ENCODE results near the gene CCDC90B. TPM values are rescaled to one million over a fixed set of nuclear protein-coding genes. Genes with fewer than 3 reads are reported as not detected.
A peak's percentile ranks its signal among the peaks of the same experiment; 100 is the strongest.
"Not testable (repeated sequence)": the region's sequence is repeated elsewhere in the genome, so short reads cannot be mapped to it uniquely, and the experiment has no call there.

CCDC90B gene
- polyA plus RNA-seq, 1 donor, result 74.9 TPM

DNA sequence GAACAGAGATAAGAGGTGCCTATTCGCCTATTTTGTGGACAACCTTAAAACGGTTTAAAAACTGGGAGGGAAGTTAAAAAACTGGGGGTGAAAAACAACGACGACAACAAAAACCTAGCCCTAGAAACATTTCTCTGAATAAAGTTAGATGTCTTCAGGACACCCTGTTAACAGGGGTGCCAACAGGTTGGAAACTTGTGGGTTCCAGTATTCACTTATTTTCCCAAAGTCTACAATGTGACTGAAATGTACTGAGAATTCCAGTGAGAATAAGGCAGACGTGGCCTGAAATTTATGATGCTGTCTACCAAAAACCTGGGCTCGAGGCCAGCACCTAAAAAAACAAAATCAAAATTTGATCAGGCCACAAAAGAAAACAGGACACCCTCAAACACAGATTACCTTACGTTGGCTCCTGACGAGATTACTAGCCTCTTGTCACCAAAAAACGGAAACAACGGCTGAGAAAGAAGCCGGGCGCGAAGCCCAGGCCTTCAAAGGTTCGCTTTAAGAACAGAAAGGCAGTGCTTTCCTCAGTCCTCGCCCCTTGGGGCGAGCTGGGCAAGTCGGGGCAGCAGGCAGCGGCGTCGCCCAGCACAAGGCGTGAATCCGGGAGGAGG lies 906 bp downstream of the CCDC90B start:
- no peak for DNase-seq

DNA sequence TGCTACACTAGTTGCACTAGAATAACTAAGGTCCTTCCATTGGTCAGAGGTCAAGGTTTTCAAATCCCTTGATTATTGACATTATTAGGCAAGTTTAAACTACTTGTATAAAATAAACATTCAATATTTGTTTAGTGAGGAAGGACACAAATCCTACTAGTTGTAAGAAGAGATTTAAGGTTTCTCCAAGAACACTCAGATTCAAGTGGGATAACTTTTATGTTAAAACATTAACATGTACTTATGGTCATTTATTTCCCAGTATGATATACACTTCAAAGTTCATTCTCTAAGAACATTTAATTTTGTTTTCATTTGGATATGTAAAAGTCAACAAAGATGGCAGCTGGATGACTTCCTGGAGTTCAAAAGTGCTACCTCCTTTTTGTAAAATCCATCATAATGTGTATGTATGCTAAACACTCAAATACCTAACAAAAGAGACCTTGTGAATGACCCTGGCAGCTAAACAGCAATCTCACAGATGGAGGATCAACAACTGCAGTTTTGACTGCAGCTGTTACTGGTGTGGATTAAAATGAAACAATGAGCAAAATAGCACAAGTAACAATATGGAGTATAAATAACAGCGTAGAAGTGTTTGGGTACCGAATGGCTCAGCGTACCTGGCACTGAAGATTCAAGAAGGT lies 1.5 kb downstream of the CCDC90B start:
- DNase-seq, result peak; percentile 15

GRCh38 chr11:83282084-83282716 lies 4.0 kb downstream of the CCDC90B start:
- DNase-seq, result no peak

DNA sequence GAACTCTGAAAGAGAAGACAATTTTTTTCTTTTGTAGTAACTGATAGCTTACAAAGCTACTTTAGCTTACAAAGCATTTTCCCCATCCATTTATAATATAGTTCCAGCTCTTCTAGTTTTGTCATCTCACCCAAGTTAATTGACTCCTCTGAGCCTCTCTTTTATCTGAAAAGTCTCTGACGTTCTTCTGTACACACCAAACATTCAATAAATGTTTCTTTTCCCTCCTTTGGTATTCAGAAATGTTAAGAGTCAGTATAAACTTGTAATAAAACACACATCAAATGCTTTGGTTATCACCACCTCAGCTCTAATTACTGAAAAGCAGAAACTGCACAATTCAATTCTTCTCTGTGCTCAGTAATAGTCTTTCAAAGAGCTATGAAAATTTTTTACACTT lies 5.9 kb downstream of the CCDC90B start:
- no peak for DNase-seq

- no peak for DNase-seq
Measured at GRCh38 chr11:83278351-83278750, 7.8 kb downstream of the CCDC90B start.

- DNase-seq, result no peak
Measured at GRCh38 chr11:83275888-83276641, 10.1 kb downstream of the CCDC90B start.

GRCh38 chr11:83272627-83273026 lies 13.5 kb downstream of the CCDC90B start:
- DNase-seq, result no peak

DNA sequence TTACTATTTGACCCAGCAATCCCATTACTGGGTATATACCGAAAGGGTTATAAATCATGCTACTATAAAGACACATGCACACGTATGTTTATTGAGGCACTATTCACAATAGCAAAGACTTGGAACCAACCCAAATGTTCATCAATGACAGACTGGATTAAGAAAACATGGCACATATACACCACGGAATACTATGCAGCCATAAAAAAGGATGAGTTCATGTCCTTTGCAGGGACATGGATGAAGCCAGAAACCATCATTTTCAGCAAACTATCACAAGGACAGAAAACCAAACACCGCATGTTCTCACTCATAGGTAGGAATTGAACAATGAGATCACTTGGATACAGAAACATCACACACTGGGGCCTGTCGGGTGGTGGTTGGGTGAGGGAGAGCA lies 14.4 kb downstream of the CCDC90B start:
- DNase-seq, result not testable (repeated sequence)

DNA sequence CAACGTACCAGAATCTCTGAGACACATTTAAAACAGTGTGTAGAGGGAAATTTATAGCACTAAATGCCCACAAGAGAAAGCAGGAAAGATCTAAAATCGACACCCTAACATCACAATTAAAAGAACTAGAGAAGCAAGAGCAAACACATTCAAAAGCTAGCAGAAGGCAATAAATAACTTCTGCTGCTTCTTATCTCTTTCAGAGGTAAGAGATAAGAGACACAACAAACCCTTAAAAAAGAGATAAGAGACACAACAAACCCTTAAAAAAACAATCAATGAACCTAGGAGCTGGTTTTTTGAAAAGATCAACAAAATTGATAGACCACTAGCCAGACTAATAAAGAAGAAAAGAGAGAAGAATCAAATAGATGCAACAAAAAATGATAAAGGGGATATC lies 17.1 kb downstream of the CCDC90B start:
- DNase-seq, result not testable (repeated sequence)

DNA sequence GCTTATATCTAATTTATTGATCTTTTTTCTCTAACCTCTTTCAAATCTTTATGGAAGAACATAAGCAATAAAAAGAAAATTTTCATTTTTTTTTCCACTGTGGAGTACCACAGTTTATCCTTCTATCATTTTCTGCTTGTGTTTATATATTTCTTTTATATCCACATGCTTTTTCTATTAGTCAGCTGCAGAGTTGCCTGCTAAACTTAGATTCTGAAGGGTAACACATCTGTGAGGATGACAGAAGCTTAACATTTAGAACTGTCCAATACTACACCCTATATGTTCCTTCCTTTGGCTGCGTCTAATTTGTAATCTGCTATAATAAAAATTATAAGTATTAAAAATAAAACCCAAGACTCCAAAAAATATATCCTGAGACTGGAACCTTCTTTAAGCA lies 20.8 kb downstream of the CCDC90B start:
- DNase-seq, result no peak

DNA sequence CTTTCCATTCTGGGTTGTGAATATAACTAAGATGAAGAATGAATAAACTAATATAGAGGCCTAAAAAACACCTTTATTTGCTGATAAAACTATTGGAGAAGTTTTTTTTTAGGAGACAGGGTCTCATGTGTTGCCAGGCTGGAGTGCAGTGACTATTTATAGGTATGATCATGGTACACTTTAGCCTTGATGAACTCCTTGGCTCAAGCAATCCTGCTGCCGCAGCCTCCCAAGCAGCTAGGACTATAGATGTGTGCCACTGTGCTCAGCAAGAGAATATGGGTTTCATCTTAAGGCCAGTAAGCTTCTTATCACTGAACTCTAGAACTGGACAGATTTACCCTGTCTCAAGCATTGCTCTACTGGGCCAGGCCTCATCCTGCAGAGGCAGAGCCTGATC lies 26.6 kb downstream of the CCDC90B start:
- no peak for DNase-seq

DNA sequence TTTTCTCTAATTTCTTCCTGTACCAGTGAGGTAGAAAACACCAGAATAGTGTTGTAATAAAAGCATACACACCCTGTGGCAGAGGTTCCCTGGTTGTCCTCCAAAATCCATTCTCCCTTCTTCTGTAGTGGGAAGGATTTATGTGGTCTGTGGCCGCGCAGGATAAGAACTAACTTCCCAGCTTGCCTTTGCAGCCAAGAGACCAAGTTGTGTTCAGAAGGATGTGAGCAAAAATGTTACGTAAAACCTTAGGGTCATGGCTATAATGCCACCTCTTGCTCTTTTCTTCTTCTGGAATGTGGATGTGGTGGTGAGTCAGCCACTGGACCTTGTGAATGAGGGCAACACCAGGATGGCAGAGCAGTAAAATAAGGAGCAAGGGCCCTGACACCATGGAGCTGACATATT lies 28.4 kb downstream of the CCDC90B start:
- no peak for DNase-seq

DNA sequence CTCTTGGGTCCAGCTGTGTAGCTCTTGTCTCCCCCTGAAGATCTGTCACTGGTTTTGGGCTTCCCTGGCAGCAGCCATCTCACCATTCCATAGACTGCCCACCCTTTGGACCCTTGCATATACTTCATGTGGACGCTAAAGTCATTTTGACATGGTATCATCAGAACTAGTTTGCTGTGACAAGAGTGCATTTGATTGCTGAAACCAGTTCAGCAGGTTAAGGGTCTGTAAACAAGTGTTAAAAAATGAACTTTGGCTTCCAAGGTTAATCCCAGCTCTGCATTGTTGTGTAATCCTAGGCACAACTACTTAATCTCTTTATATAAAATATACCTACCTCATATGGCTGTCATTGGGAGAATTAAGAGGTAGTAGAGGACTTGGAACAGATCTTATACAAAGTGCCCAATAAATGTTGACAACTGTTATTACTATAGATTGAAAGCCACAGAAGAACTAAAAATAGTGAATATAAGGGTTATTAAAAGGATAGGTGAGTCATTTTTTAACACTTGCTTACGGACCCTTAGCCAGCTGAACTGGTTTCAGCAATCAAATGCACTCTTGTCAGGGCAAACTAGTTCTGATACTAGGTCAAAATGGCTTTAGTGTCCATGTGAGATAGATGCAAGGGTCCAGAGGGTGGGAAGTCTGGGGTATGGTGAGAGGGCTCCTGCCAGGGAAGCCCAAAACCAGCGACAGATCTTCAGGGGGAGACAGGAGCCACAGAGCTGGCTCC lies 29.4 kb downstream of the CCDC90B start:
- no peak for DNase-seq

GRCh38 chr11:83255366-83255765 lies 30.8 kb downstream of the CCDC90B start:
- no peak for DNase-seq

- no peak for DNase-seq
Measured at GRCh38 chr11:83252941-83253340, 33.2 kb downstream of the CCDC90B start.

- no peak for DNase-seq
Measured at GRCh38 chr11:83252266-83252665, 33.9 kb downstream of the CCDC90B start.

DNA sequence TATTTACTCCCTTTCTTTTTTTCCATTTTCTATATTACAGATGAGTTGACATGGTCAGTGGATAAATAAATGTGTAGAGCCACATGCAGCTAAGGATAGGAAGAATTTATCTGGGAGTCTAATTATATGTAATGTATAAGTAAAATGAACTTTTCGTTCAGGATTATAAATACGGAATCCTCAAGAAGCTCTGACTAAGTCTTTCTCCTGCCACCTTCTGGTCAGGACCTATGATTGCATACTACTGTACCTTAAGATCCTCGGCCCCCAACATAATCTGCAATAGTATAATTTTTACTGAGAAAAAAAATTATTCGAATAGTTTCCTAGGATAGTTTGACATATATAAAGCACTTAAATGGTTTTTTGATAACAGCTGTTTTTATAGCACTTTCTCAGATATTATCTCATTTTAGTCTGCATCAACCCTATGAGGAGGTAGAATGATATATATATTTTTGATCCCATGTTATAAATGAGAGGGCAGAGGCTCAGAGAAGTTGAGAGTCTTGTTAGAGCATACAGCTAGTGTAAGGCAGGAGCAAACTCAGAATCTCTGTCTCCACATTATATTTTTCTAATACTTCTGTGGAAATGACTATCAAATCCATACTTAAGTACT lies 36.1 kb downstream of the CCDC90B start:
- DNase-seq, result no peak

- no peak for DNase-seq
Measured at GRCh38 chr11:83249445-83249844, 36.7 kb downstream of the CCDC90B start.

GRCh38 chr11:83241291-83241946 lies 44.7 kb downstream of the CCDC90B start:
- no peak for DNase-seq

- no peak for DNase-seq
Measured at GRCh38 chr11:83238111-83238510, 48.1 kb downstream of the CCDC90B start.

DNA sequence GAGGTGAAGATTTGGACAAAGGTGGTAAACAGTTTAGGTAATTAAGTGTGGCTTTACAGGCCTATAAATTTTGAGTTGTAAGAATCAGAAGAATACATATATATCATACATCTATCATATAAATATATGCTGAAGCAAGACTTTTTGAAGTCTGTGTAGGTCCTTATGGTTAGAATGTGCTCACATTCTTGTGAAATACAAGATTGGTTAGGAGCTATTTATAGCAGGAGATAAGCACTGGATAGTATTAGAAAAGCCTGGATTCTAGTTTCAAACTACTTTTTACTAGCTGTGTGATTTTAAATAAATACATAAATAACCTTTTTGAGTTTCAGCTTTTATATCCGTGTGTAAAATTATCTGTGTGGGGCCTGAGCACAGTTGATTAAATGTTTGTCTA lies 50.3 kb downstream of the CCDC90B start:
- DNase-seq, result no peak

GRCh38 chr11:83223457-83223856 lies 62.7 kb downstream of the CCDC90B start:
- DNase-seq, result no peak
